ENCODE data around the gene IGSF6. TPM values are rescaled to one million over a fixed set of nuclear protein-coding genes. Genes with fewer than 3 reads are reported as not detected.

The IGSF6 gene
- polyA plus RNA-seq, 3 donors, result 86.2 to 276 (median 159) TPM

DNA sequence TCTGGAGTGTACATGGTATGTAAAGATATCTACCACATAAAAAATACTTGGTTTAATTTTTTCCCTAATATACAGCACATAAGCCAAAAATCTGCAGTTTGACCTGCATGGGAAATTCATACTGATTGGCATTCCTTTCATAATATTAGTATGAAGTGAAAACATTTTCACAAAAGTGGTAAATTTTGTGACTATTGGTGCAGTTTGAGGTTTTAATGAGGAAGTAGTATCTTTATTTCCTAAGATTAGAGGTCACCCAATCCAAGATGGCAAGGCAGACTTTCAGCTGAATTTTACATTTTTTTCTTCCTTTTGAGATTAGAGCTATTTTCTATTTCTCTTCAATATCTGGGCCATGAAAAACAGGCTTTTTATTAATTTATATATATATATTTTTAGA is 31.8 kb downstream of the IGSF6 start:
- Histone ChIP-seq H3K27ac (ENCODE audit: low read depth in 1 of 2, low read length in 2 of 2) (peak overlapping the region in 1 of 2 donors; percentile 74), H4K20me1 (ENCODE audit: insufficient read depth, low read length) (peaks cover 54% of the 10 kb centered on the region), H3K9me3 (replicated peaks in 1 of 2; ENCODE audit: control insufficient read depth in 1 of 2, insufficient read depth in 1 of 2, low read length in 2 of 2) (no peaks in the 10 kb centered on the region), H3K4me2 (replicated peaks; ENCODE audit: extremely low read depth, low read length, poor library complexity, severe bottlenecking) (peak overlapping the region; percentile 3), H2AFZ (ENCODE audit: insufficient read depth, low read depth, low read length, poor library complexity, severe bottlenecking) (no peak overlapping the region), H3K4me1 (ENCODE audit: control insufficient read depth in 1 of 2, insufficient read depth in 2 of 2, low read length in 2 of 2) (peaks cover 65 to 74% of the 10 kb centered on the region in 2 donors), H3K36me3 (replicated peaks in 1 of 2; ENCODE audit: control insufficient read depth in 1 of 2, insufficient read depth in 2 of 2, low read length in 2 of 2) (peaks cover 37 to 56% of the 10 kb centered on the region in 2 donors), H3K9ac (ENCODE audit: insufficient read depth, low read length, poor library complexity, severe bottlenecking) (no peak overlapping the region), H3K4me3 (replicated peaks in 1 of 3; ENCODE audit: low read depth in 2 of 3, low read length in 3 of 3) (peak overlapping the region in 1 of 3 experiments; percentile 10), H3K27me3 (ENCODE audit: control insufficient read depth in 2 of 2, insufficient read depth in 2 of 2, low read length in 2 of 2) (no peaks in the 10 kb centered on the region), H3K79me2 (ENCODE audit: insufficient read depth, low read length) (peaks cover 100% of the 10 kb centered on the region)
- intact Hi-C loops (cut with micrococcal nuclease), result no loop called here
- peaks cover 0 to 4% (median 0%) of the 10 kb centered on the region in 3 donors for H3K27me3 Mint-ChIP-seq (ENCODE audit: low read depth in 3 of 3)
- H3K9me3 Mint-ChIP-seq, result peaks cover 0 to 2% (median 0%) of the 10 kb centered on the region in 7 donors
- peak in 1 of 3 donors; percentile 37 for DNase-seq
- H3K4me1 Mint-ChIP-seq, result peaks cover 72% of the 10 kb centered on the region
- no peak overlapping the region for H3K4me3 Mint-ChIP-seq
- peaks cover 60 to 84% of the 10 kb centered on the region in 2 donors for H3K36me3 Mint-ChIP-seq
- TF ChIP-seq, protein P1, sequence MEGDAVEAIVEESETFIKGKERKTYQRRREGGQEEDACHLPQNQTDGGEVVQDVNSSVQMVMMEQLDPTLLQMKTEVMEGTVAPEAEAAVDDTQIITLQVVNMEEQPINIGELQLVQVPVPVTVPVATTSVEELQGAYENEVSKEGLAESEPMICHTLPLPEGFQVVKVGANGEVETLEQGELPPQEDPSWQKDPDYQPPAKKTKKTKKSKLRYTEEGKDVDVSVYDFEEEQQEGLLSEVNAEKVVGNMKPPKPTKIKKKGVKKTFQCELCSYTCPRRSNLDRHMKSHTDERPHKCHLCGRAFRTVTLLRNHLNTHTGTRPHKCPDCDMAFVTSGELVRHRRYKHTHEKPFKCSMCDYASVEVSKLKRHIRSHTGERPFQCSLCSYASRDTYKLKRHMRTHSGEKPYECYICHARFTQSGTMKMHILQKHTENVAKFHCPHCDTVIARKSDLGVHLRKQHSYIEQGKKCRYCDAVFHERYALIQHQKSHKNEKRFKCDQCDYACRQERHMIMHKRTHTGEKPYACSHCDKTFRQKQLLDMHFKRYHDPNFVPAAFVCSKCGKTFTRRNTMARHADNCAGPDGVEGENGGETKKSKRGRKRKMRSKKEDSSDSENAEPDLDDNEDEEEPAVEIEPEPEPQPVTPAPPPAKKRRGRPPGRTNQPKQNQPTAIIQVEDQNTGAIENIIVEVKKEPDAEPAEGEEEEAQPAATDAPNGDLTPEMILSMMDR (IDR thresholded peaks at IDR 0.05), result no peak
- H3K27ac Mint-ChIP-seq, result peak overlapping the region; percentile 16 to 90 (median 79)

DNA sequence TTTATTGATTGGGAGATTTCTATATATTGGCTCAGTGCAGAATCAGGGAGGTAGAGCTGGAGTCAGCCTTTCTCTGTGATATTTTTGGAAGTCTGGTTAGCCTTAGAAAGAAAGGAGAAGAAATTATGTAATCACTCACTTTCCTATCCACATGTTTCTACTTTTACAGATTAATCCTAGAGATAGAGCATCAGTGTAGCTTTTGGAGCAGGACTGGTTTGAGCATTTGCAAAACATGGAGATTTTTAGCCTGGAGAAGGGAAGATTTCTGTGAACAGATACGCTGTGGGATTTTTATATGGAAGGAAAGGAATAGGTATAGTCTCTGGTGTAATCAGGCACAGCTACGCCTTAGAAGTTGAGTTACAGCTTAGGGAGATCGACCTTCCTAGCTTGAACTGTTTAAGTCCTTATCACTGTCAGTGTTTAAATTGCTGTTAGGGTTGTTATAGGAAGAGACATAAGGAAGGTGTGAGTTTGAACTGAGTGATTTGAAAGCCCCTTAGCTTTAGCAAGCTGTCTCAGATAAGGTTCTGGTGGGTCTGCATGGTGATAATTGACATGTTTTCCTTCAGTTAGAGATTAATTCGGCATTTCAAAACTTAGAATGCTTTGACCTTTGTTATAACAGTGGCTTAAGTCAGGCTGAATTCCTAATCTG is 32.5 kb downstream of the IGSF6 start:
- Mint-ChIP-seq H3K27ac (peak overlapping the region; percentile 54 to 95 (median 84)), H3K4me3 (no peak overlapping the region), H3K9me3 (peaks cover 0 to 2% (median 0%) of the 10 kb centered on the region in 7 donors), H3K27me3 (ENCODE audit: low read depth in 3 of 3) (peaks cover 0 to 4% (median 0%) of the 10 kb centered on the region in 3 donors), H3K36me3 (peaks cover 60 to 83% of the 10 kb centered on the region in 2 donors), H3K4me1 (peaks cover 72% of the 10 kb centered on the region)
- no peak overlapping the region for H2AFZ ChIP-seq (ENCODE audit: insufficient read depth, low read depth, low read length, poor library complexity, severe bottlenecking)
- peak overlapping the region in 1 of 3 experiments; percentile 10 for H3K4me3 ChIP-seq (replicated peaks in 1 of 3; ENCODE audit: low read depth in 2 of 3, low read length in 3 of 3)
- H3K79me2 ChIP-seq (ENCODE audit: insufficient read depth, low read length), result peaks cover 100% of the 10 kb centered on the region
- WGBS (ENCODE audit: insufficient coverage), result 94% methylated on average over 3 of the region's 4 CpGs
- H3K27ac ChIP-seq (ENCODE audit: low read depth in 1 of 2, low read length in 2 of 2), result peak overlapping the region in 1 of 2 donors; percentile 74
- no peaks in the 10 kb centered on the region for H3K9me3 ChIP-seq (replicated peaks in 1 of 2; ENCODE audit: control insufficient read depth in 1 of 2, insufficient read depth in 1 of 2, low read length in 2 of 2)
- peaks cover 32 to 54% of the 10 kb centered on the region in 2 donors for H3K36me3 ChIP-seq (replicated peaks in 1 of 2; ENCODE audit: control insufficient read depth in 1 of 2, insufficient read depth in 2 of 2, low read length in 2 of 2)
- DNase-seq, result no peak
- peaks cover 60% of the 10 kb centered on the region for H4K20me1 ChIP-seq (ENCODE audit: insufficient read depth, low read length)
- no peak overlapping the region for H3K9ac ChIP-seq (ENCODE audit: insufficient read depth, low read length, poor library complexity, severe bottlenecking)
- no peaks in the 10 kb centered on the region for H3K27me3 ChIP-seq (ENCODE audit: control insufficient read depth in 2 of 2, insufficient read depth in 2 of 2, low read length in 2 of 2)
- intact Hi-C loops (cut with micrococcal nuclease), result no loop called here
- H3K4me2 ChIP-seq (replicated peaks; ENCODE audit: extremely low read depth, low read length, poor library complexity, severe bottlenecking), result peak overlapping the region; percentile 28
- H3K4me1 ChIP-seq (ENCODE audit: control insufficient read depth in 1 of 2, insufficient read depth in 2 of 2, low read length in 2 of 2), result peaks cover 69 to 74% of the 10 kb centered on the region in 2 donors
- TF ChIP-seq, protein P1 (IDR thresholded peaks at IDR 0.05), result no peak

All from CD14-positive monocyte (primary cell).